ENCODE data around the gene RGS6. TPM values are rescaled to one million over a fixed set of nuclear protein-coding genes. Genes with fewer than 3 reads are reported as not detected.

RGS6 gene
- total RNA-seq, 1 donor from 2014 or later, result 2.8 TPM

GRCh38 chr14:72033365-72033764 lies 101.1 kb downstream of the RGS6 start:
- H3K27ac Mint-ChIP-seq (ENCODE audit: unreplicated experiment), result no peak overlapping the region
- no peaks in the 10 kb centered on the region for H3K36me3 Mint-ChIP-seq (ENCODE audit: low read depth)
- DNase-seq (ENCODE audit: low read depth, low spot score), result no peak
- H3K9me3 Mint-ChIP-seq, result no peaks in the 10 kb centered on the region
- no peak overlapping the region for H3K4me3 Mint-ChIP-seq
- TF ChIP-seq, protein P1, sequence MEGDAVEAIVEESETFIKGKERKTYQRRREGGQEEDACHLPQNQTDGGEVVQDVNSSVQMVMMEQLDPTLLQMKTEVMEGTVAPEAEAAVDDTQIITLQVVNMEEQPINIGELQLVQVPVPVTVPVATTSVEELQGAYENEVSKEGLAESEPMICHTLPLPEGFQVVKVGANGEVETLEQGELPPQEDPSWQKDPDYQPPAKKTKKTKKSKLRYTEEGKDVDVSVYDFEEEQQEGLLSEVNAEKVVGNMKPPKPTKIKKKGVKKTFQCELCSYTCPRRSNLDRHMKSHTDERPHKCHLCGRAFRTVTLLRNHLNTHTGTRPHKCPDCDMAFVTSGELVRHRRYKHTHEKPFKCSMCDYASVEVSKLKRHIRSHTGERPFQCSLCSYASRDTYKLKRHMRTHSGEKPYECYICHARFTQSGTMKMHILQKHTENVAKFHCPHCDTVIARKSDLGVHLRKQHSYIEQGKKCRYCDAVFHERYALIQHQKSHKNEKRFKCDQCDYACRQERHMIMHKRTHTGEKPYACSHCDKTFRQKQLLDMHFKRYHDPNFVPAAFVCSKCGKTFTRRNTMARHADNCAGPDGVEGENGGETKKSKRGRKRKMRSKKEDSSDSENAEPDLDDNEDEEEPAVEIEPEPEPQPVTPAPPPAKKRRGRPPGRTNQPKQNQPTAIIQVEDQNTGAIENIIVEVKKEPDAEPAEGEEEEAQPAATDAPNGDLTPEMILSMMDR (conservative IDR thresholded peaks at IDR 0.05), result no peak
- H3K4me1 Mint-ChIP-seq, result no peaks in the 10 kb centered on the region
- H3K27me3 Mint-ChIP-seq (ENCODE audit: low read depth), result no peaks in the 10 kb centered on the region

DNA sequence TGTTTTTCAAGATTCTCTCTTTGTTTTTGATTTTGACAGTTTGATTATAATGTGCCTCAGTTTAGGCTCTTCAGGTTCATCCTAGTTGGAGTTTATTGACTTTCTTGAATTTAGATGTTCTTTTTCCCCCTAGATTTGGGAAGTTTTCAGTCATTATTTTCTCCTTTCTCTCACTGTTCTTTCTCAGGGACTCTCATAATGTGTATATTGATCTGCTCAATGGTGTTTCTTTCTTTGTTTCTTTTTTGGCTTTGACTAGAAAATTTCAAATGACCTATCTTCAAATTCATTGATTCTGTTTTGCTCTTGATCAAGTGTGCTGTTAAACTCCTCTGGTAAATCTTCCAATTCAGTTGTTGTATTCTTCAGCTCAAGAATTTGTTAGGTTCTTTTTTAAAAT lies 108.3 kb downstream of the RGS6 start:
- H3K4me1 Mint-ChIP-seq, result no peaks in the 10 kb centered on the region
- H3K4me3 Mint-ChIP-seq, result no peak overlapping the region
- DNase-seq (ENCODE audit: low read depth, low spot score), result no peak
- H3K27ac Mint-ChIP-seq (ENCODE audit: unreplicated experiment), result no peak overlapping the region
- peaks cover 19% of the 10 kb centered on the region for H3K9me3 Mint-ChIP-seq
- no peaks in the 10 kb centered on the region for H3K27me3 Mint-ChIP-seq (ENCODE audit: low read depth)
- TF ChIP-seq, protein P1 (conservative IDR thresholded peaks at IDR 0.05), result no peak
- peaks cover 11% of the 10 kb centered on the region for H3K36me3 Mint-ChIP-seq (ENCODE audit: low read depth)

- H3K9me3 Mint-ChIP-seq, result peaks cover 11% of the 10 kb centered on the region
- H3K4me1 Mint-ChIP-seq, result no peaks in the 10 kb centered on the region
- no peak for DNase-seq (ENCODE audit: low read depth, low spot score)
- TF ChIP-seq, protein P1 (conservative IDR thresholded peaks at IDR 0.05), result no peak
- no peak overlapping the region for H3K27ac Mint-ChIP-seq (ENCODE audit: unreplicated experiment)
- H3K4me3 Mint-ChIP-seq, result no peak overlapping the region
- no peaks in the 10 kb centered on the region for H3K27me3 Mint-ChIP-seq (ENCODE audit: low read depth)
- H3K36me3 Mint-ChIP-seq (ENCODE audit: low read depth), result peaks cover 4% of the 10 kb centered on the region
These were observed 113.0 kb downstream of the RGS6 start for GRCh38 chr14:72045271-72045670.

- no peak overlapping the region for H3K27ac Mint-ChIP-seq (ENCODE audit: unreplicated experiment)
- H3K4me1 Mint-ChIP-seq, result no peaks in the 10 kb centered on the region
- TF ChIP-seq, protein P1 (conservative IDR thresholded peaks at IDR 0.05), result no peak
These were observed 113.7 kb downstream of the RGS6 start for GRCh38 chr14:72045885-72046284.

DNA sequence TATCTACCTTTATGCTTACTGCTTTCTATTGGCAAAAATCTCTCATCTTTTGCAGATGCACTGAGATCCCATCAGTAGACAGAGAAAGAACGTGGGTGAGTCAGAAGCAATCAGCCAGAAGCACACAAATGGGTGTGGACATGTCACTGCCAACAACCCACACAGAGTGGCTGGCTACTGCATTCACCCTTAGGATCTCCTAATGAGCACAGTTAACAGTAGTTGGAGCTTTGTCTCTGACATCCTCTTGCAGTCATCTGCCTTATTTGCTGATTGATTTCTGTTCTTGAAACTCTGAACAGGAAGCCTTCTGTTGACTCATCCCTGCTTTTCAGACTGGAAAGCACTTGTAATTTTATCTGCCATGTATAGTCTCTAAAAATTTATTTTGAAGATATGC lies 117.2 kb downstream of the RGS6 start:
- no peaks in the 10 kb centered on the region for H3K27me3 Mint-ChIP-seq (ENCODE audit: low read depth)
- H3K4me1 Mint-ChIP-seq, result no peaks in the 10 kb centered on the region
- no peak overlapping the region for H3K4me3 Mint-ChIP-seq
- no peaks in the 10 kb centered on the region for H3K36me3 Mint-ChIP-seq (ENCODE audit: low read depth)
- TF ChIP-seq, protein P1 (conservative IDR thresholded peaks at IDR 0.05), result no peak
- no peaks in the 10 kb centered on the region for H3K9me3 Mint-ChIP-seq
- DNase-seq (ENCODE audit: low read depth, low spot score), result no peak
- H3K27ac Mint-ChIP-seq (ENCODE audit: unreplicated experiment), result no peak overlapping the region

More at GRCh38 chr14:72045885-72046284, 113.7 kb downstream of the RGS6 start:
- H3K9me3 Mint-ChIP-seq, result peaks cover 7% of the 10 kb centered on the region
- no peaks in the 10 kb centered on the region for H3K36me3 Mint-ChIP-seq (ENCODE audit: low read depth)
- H3K4me3 Mint-ChIP-seq, result no peak overlapping the region
- H3K27me3 Mint-ChIP-seq (ENCODE audit: low read depth), result no peaks in the 10 kb centered on the region
- DNase-seq (ENCODE audit: low read depth, low spot score), result no peak

DNA sequence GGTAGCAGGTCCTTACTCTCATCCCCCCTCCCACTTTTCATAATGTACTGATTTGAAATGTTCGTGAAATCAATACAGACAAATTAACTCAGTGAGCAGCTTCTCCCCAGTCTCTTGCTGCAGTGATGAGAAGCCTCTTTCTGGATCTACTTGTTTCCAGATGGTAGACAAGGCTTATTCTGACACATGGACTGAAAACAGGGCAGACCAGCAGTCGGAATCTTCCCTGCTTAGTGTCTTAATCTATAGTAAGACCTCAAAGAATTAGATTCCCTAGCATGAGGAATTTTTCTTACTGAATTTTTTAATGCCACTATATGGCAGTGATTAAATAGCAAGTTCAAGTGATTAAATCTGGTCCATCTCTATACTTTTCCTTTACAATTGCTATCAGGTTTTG lies 120.1 kb downstream of the RGS6 start:
- DNase-seq (ENCODE audit: low read depth, low spot score), result no peak
- no peaks in the 10 kb centered on the region for H3K27me3 Mint-ChIP-seq (ENCODE audit: low read depth)
- H3K9me3 Mint-ChIP-seq, result no peaks in the 10 kb centered on the region
- TF ChIP-seq, protein P1 (conservative IDR thresholded peaks at IDR 0.05), result no peak
- H3K27ac Mint-ChIP-seq (ENCODE audit: unreplicated experiment), result no peak overlapping the region
- no peak overlapping the region for H3K4me3 Mint-ChIP-seq
- no peaks in the 10 kb centered on the region for H3K36me3 Mint-ChIP-seq (ENCODE audit: low read depth)
- H3K4me1 Mint-ChIP-seq, result no peaks in the 10 kb centered on the region

Measured in neural crest cell (in vitro differentiated cells).